MM.1S (cell line): ENCODE data around the gene FAU.

ENCODE experiments used
- EZH2 ChIP-seq: fragments of 300-600 bp; sonication (generic); optimal IDR thresholded peaks from 2 replicates; pipeline ENCODE3; 2017; ENCODE audit warnings: low read depth, mild to moderate bottlenecking, antibody characterized with exemption, low read length, mixed read lengths
- EZH2phosphoT487 ChIP-seq: fragments of 300-600 bp; sonication (generic); IDR thresholded peaks from 2 replicates; pipeline ENCODE4 v1.6.1; 2018; ENCODE audit warnings: antibody characterized with exemption, low read length
- TF ChIP-seq, protein P1 (sequence below): fragments of 300-600 bp; sonication (generic); IDR thresholded peaks from 2 replicates; pipeline ENCODE4 v1.5.1; 2016; ENCODE audit warnings: antibody characterized with exemption, low read length, mixed read lengths

DNA sequence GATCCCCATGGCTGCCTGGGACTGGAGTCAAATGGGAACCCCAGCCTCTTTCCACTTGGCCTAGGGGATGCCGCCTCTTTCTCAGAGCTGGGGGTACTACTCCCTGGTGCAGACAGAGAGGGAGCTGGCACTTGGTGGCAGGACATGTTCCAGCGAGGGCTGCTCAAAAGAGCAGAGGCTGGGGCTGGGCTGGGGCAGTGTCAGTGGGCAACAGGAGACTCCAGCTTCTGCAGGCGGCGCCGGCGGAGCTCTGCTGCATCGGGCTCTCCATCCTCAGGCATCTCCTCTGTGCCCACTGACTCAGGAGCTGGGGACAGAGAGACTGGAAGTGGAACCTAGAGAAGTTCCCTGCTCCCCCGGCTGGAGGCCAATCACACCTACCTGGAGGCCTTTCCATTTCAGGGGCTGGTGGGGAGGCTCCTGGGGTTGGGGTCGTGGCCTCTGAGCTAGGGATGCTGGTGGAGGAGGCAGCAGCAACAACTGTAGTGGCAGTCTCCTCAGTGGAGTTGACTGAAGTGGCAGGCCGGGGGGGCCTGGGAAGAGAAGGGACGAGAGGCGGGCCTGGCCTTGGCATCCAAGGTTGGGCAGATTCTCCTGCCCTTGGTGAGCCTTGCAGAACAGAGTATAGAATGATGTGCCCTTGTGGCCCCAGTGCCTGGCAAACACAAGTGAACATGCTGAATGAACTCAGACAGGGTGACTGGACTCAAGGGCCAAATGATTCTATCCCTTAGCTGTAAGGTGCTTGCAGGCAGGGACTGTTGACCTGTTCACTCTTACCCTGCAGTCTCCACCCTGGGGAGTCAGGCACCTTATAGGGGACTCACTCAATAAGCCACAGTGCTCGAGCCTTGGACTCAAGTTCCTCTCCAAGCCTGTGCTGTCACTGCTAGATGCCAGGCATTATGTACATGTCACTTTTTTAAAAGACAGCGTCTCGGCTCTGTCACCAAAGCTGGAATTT is 6.5 kb upstream of the FAU start:
- TF ChIP-seq, protein P1, sequence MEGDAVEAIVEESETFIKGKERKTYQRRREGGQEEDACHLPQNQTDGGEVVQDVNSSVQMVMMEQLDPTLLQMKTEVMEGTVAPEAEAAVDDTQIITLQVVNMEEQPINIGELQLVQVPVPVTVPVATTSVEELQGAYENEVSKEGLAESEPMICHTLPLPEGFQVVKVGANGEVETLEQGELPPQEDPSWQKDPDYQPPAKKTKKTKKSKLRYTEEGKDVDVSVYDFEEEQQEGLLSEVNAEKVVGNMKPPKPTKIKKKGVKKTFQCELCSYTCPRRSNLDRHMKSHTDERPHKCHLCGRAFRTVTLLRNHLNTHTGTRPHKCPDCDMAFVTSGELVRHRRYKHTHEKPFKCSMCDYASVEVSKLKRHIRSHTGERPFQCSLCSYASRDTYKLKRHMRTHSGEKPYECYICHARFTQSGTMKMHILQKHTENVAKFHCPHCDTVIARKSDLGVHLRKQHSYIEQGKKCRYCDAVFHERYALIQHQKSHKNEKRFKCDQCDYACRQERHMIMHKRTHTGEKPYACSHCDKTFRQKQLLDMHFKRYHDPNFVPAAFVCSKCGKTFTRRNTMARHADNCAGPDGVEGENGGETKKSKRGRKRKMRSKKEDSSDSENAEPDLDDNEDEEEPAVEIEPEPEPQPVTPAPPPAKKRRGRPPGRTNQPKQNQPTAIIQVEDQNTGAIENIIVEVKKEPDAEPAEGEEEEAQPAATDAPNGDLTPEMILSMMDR, result no peak
- TF ChIP-seq EZH2 (no peak), EZH2phosphoT487 (no peak)
